Esophagus muscularis mucosa (tissue), 4 donors: ENCODE results near the gene PPIF. TPM values are rescaled to one million over a fixed set of nuclear protein-coding genes. Genes with fewer than 3 reads are reported as not detected.

Experiments used
- DNase-seq: peaks from one replicate; pipeline ENCODE4 v3.0.0-alpha.2; 2017; ENCODE audit errors: extremely low spot score
- H3K27ac ChIP-seq, 4 donors: fragments of 200-600 bp; sonication (generic); replicated peaks in 1 of 4; 1 replicate in 3 of 4; 2 replicates in 1 of 4; pipeline ENCODE4 v1.5.1; 2016 to 2019; ENCODE audit warnings: mild to moderate bottlenecking in 1 of 4
- H3K27me3 ChIP-seq, 4 donors: fragments of 200-600 bp; sonication (generic); one replicate each; pipeline versions ENCODE4 v1.5.1 to v1.6.0; 2016 to 2019
- H3K36me3 ChIP-seq, 4 donors: fragments of 200-600 bp; sonication (generic); one replicate each; pipeline ENCODE4 v1.5.1; 2016 to 2019
- H3K4me1 ChIP-seq, 4 donors: fragments of 200-600 bp; sonication (generic); one replicate each; pipeline ENCODE4 v1.5.1; 2016 to 2019
- H3K4me3 ChIP-seq, 4 donors: fragments of 200-600 bp; sonication (generic); 1 replicate in 2 of 4; 2 replicates in 2 of 4; pipeline ENCODE4 v1.5.1; 2016 to 2019; ENCODE audit warnings: mild to moderate bottlenecking in 4 of 4, moderate library complexity in 1 of 4
- H3K9me3 ChIP-seq, 4 donors: fragments of 200-600 bp; sonication (generic); 1 replicate in 3 of 4; 2 replicates in 1 of 4; pipeline ENCODE4 v1.5.1; 2016 to 2019
- EP300 ChIP-seq: sonication (generic); formaldehyde crosslinking; IDR thresholded peaks from one replicate; pipeline ENCODE4 v1.6.1; 2017; ENCODE audit warnings: antibody characterized with exemption
- POLR2A ChIP-seq: fragments of 450-650 bp; IDR thresholded peaks from one replicate; pipeline ENCODE4 v1.6.1; 2017; ENCODE audit warnings: antibody characterized with exemption, moderate library complexity, mild to moderate bottlenecking, low read depth
- POLR2AphosphoS5 ChIP-seq, 2 donors: sonication (generic); formaldehyde crosslinking; IDR thresholded peaks; one replicate each; pipeline ENCODE4 v1.6.1; 2017; ENCODE audit warnings: antibody characterized with exemption in 2 of 2
- WGBS: methylation state at CpG from one replicate; pipeline ENCODE4 v1.1.5; 2018; 5-methylcytosine and 5-hydroxymethylcytosine counted together
- intact Hi-C: fragments of 100-400 bp; cut with DNase I; formaldehyde crosslinking; loops from one replicate; pipeline ENCODE4 v1.15.1; 2023
- total RNA-seq, 4 donors: library from RNA; depleted of rRNA; stranded (reverse); fragments of >200 nt; gene quantifications; one replicate each; pipeline versions ENCODE4 v1.1.0 to v1.2.1, GENCODE V29; 2016
- TF ChIP-seq, protein P1 (sequence below), 3 experiments: fragments of 200-600 bp in 2 of 3; fragments of 450-650 bp in 1 of 3; sonication (generic) in 2 of 3; IDR thresholded peaks; one replicate each; pipeline ENCODE4 v1.5.1; 2017 to 2019; ENCODE audit warnings: antibody characterized with exemption in 3 of 3, mild to moderate bottlenecking in 2 of 3, moderate library complexity in 1 of 3

Gene PPIF
- total RNA-seq, 4 donors from 2014 or later: 19.5 to 42.2 (median 24.4) TPM

DNA sequence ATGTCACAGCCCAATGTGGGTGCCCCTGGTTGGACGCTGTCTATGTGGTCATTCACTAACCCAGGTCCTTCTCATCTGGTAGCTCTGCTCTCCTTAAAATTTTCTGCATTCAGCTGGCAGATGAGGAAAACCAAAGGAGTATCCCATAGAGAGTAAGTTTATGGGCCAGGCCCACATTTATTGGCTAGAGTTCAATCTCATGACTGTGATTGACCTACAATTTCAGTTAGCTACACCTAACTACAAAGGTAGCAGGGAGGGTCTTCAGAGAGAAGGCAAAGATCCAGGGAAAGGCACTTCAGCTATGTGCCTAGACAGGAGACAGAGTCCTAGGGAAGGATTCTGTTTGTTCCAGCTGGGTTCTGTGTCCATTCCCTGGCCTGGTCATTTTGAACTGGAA is 23.7 kb upstream of the PPIF start:
- no peaks in the 10 kb centered on the region for H3K4me1 ChIP-seq
- no peaks in the 10 kb centered on the region for H3K36me3 ChIP-seq
- no peaks in the 10 kb centered on the region for H3K9me3 ChIP-seq
- no peak overlapping the region for H3K4me3 ChIP-seq
- 82% methylated on average over 1 of the region's 1 CpG for WGBS
- H3K27me3 ChIP-seq: no peaks in the 10 kb centered on the region
- TF ChIP-seq POLR2AphosphoS5 (IDR thresholded peaks at IDR 0.05) (no peak), POLR2A (no peak), EP300 (no peak)
- TF ChIP-seq, protein P1, sequence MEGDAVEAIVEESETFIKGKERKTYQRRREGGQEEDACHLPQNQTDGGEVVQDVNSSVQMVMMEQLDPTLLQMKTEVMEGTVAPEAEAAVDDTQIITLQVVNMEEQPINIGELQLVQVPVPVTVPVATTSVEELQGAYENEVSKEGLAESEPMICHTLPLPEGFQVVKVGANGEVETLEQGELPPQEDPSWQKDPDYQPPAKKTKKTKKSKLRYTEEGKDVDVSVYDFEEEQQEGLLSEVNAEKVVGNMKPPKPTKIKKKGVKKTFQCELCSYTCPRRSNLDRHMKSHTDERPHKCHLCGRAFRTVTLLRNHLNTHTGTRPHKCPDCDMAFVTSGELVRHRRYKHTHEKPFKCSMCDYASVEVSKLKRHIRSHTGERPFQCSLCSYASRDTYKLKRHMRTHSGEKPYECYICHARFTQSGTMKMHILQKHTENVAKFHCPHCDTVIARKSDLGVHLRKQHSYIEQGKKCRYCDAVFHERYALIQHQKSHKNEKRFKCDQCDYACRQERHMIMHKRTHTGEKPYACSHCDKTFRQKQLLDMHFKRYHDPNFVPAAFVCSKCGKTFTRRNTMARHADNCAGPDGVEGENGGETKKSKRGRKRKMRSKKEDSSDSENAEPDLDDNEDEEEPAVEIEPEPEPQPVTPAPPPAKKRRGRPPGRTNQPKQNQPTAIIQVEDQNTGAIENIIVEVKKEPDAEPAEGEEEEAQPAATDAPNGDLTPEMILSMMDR (IDR thresholded peaks at IDR 0.05): no peak
- DNase-seq: no peak
- no peak overlapping the region for H3K27ac ChIP-seq
- intact Hi-C loops: no loop called here

DNA sequence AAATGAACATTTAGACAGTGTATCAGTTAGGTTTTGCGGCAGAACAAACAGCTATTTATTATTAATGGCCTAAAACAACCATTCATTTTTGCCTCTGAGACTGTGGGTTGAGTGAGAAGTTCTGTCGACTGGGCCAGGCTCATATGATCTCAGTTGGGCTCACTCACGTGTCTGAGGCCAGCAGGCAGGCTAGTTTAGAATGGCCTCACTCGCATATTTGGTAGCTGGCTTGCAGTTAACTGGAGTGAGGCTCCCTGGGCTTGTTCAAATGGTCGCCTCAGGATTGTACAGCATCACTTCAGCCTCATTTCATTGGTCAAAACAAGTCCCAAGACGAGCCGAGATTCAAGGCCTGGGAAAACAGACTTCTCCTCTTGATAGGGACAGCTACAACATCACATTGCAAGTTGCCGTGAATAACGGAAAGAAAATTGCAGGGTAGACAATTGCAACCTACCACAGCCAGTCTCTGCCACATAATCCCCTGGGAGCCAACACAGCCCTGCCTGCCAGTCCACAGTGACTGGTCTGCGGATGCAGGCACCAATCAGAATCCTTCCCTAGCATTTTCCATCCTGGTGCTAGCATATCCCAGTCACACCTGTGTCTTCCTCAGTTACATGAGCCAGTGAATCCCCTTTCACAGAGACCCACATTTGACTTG is 23.1 kb upstream of the PPIF start:
- Histone ChIP-seq H3K27ac (no peak overlapping the region), H3K27me3 (no peaks in the 10 kb centered on the region), H3K4me3 (no peak overlapping the region), H3K36me3 (no peaks in the 10 kb centered on the region), H3K9me3 (no peaks in the 10 kb centered on the region), H3K4me1 (no peaks in the 10 kb centered on the region)
- no peak for TF ChIP-seq POLR2A
- TF ChIP-seq, protein P1 (IDR thresholded peaks at IDR 0.05): no peak
- no peak for TF ChIP-seq EP300
- TF ChIP-seq POLR2AphosphoS5 (IDR thresholded peaks at IDR 0.05): no peak
- WGBS: 83% methylated on average over 8 of the region's 10 CpGs
- DNase-seq: no peak
- intact Hi-C loops: no loop called here

DNA sequence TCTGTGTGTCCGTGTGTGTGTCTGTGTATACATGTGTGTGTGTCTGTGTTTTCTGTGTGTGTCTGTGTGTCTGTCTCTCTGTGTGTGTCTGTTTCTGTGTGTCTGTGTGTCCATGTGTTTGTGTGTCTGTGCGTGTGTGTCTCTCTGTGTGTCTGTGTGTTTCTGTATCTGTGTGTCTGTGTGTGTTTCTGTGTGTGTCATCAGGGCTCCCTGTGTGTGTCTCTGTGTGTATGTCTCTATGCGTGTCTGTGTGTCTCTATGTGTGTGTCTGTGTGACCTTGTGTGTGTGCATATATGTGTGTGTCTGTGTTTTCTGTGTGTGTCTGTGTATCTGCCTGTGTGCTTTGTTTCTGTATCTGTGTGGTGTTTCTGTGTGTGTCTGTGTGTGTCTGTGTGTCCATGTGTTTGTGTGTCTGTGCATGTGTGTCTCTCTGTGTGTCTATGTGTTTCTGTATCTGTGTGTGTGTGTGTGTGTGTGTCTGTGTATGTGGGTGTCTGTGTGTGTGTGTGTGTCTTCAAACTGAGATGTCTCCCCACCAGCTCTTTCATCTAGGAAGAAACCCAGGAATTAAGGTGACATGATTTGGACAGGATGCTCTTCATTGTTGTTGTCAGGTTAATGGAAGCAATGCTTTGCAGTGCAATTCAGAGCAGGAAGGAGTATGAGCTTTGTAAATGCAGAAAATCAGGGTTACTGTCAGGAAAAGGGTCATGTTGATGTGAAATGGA is 20.7 kb upstream of the PPIF start:
- Histone ChIP-seq H3K27ac (no peak overlapping the region), H3K4me3 (no peak overlapping the region), H3K36me3 (no peaks in the 10 kb centered on the region), H3K27me3 (no peaks in the 10 kb centered on the region), H3K4me1 (peaks cover 0 to 6% (median 1%) of the 10 kb centered on the region in 4 donors), H3K9me3 (no peaks in the 10 kb centered on the region)
- intact Hi-C loops: no loop called here
- TF ChIP-seq POLR2AphosphoS5 (IDR thresholded peaks at IDR 0.05): no peak
- TF ChIP-seq POLR2A: no peak
- TF ChIP-seq EP300: no peak
- no peak for DNase-seq
- 97% methylated on average over 3 of the region's 3 CpGs for WGBS

DNA sequence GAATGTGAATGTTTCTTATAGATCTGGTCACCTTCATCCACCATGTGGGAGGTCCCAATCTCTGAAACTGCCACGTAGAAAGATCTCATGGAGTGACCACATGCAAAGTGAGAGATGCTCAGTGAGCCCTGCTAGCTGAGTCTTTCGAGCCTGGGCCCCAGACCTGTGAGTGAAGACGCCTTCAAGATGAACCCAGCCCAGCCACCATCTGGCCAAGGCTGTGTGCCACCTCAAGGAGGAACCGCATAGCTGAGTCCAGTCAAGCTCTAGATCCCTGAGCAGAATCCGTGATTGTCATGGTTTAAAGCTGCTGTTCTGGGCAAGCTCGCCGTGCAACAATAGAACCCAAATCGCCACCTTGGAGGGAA is 20.2 kb upstream of the PPIF start:
- Histone ChIP-seq H3K4me3 (no peak overlapping the region), H3K9me3 (no peaks in the 10 kb centered on the region), H3K36me3 (no peaks in the 10 kb centered on the region), H3K4me1 (peaks cover 0 to 6% (median 2%) of the 10 kb centered on the region in 4 donors), H3K27ac (no peak overlapping the region), H3K27me3 (no peaks in the 10 kb centered on the region)
- TF ChIP-seq, protein P1 (IDR thresholded peaks at IDR 0.05): no peak
- TF ChIP-seq POLR2AphosphoS5 (IDR thresholded peaks at IDR 0.05) (no peak), EP300 (no peak), POLR2A (no peak)
- no peak for DNase-seq
- WGBS: 97% methylated on average over 6 of the region's 8 CpGs
- intact Hi-C loops: no loop called here

DNA sequence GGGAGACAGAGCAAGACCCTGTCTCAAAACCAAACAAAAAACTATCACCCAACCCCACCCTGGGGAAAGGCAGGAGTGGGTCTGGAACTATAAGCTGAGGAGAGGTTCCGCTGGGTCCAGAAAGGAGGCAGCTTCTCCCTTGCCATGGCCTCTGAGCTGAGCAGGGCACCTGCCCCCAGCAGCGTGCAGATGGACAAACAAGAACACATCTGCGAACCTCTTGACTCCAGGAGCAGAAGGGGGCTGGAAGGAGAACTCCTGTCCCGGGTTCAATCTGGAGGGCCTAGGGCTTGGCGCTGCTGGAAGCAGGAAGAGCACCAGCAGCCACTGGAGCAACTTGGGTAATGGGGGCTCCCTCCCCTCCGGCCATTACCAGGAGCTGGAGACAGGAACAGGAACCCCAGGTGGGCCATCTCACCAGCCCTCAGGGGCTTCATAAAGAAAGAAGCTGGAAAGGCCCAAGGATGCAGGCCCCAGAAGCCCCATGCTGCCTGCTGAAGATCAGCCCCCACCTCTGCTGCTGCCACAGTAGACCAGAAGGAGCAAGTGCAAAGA is 19.0 kb upstream of the PPIF start:
- Histone ChIP-seq H3K36me3 (no peaks in the 10 kb centered on the region), H3K4me1 (peaks cover 0 to 6% (median 2%) of the 10 kb centered on the region in 4 donors), H3K27me3 (no peaks in the 10 kb centered on the region), H3K4me3 (no peak overlapping the region), H3K27ac (no peak overlapping the region), H3K9me3 (no peaks in the 10 kb centered on the region)
- intact Hi-C loops: no loop called here
- no peak for DNase-seq
- WGBS: 100% methylated on average over 4 of the region's 6 CpGs
- no peak for TF ChIP-seq POLR2AphosphoS5 (IDR thresholded peaks at IDR 0.05)
- TF ChIP-seq, protein P1 (IDR thresholded peaks at IDR 0.05): no peak
- no peak for TF ChIP-seq EP300
- no peak for TF ChIP-seq POLR2A
